ENCODE data around the gene SPN. TPM values are rescaled to one million over a fixed set of nuclear protein-coding genes. Genes with fewer than 3 reads are reported as not detected.
"Not testable (repeated sequence)": the region's sequence is repeated elsewhere in the genome, so short reads cannot be mapped to it uniquely, and the experiment has no call there.

Gene SPN
- total RNA-seq, 1 donor from 2014 or later, result 1.3 TPM

DNA sequence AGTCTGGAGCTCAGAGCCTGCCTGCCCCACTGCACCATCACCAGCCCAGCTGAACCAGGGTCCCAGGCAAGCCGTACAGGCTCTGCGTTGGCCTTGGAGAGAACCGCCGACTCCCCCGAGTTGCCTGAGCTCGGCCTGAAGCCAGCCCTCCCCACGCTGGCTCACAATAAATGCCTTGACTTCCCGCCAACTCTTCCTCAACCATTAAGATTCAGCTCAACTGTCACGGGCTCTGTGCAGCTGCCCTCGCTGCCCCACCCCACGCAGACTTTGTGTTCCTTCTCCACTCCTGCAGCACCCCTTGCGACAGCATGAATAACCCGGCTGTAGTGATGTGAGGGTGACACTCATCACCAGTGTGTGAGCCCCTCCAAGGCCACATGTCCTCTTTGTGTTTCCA lies 11.1 kb downstream of the SPN start:
- ATAC-seq (no peak), DNase-seq (ENCODE audit: low spot score) (no peak)

GRCh38 chr16:29675811-29676643 lies 13.0 kb downstream of the SPN start:
- DNase-seq (ENCODE audit: low spot score) (no peak), ATAC-seq (peak; percentile 45)

DNA sequence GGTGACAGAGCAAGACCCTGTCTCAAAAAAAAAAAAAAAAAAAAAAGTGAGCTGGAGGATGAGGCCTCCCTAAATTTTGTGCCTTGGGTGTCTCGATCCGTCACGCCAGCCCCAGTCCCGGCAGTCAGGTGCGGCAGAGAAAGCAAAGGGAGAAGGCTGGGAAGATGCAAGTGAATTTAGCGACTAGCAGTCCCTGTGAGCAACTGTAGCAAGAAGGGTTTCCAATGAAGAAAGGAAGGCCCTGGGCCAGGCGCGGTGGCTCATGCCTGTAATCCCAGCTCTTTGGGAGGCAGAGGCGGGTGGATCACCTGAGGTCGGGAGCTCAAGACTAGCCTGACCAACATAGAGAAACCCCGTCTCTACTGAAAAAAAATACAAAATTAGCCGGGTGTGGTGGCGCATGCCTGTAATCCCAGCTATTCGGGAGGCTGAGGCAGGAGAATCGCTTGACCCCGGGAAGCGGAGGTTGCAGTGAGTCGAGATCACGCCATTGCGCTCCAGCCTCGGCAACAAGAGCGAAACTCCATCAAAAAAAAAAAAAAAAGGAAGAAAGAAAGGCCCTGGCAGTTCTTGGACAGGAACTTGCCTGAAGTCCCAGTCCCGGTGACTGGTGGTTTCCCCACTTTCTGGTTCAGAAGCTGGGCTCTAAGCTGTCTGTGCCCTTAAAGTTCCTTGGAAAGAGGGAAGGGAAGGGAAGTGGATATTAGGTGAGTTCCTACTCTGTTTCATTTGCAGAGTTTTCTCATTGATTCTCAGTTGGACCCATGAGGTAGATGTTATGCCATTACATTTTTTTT lies 14.1 kb downstream of the SPN start:
- no peak for DNase-seq (ENCODE audit: low spot score)
- ATAC-seq, result no peak

GRCh38 chr16:29678691-29679267 lies 15.7 kb downstream of the SPN start, which contains the start of gene QPRT:
Gene QPRT (plus strand): TSS chr16:29679180. CDS start chr16:29679198, 18 bp downstream.
- peak; percentile 89 for ATAC-seq
- DNase-seq (ENCODE audit: low spot score), result peak; percentile 83

DNA sequence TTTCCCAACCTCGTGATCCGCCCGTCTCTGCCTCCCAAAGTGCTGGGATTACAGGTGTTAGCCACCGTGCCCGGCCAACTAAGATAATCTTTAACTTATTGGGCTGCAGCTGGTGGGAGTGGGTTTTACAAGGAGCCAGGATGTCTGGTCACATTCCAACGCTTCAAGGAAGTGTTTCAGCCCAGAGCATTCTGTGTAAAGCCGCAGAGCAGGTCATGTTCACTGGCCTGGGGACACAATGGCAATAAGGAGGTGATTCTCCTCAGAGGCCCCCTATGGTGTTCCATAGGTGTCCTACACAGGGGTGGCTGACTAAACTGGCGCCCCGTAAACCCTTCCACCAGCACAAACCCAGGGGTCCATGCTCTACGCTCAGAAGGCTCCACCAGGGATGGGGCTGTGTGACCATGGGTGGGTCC lies 17.1 kb downstream of the SPN start:
- ATAC-seq, result no peak
- DNase-seq (ENCODE audit: low spot score), result no peak

DNA sequence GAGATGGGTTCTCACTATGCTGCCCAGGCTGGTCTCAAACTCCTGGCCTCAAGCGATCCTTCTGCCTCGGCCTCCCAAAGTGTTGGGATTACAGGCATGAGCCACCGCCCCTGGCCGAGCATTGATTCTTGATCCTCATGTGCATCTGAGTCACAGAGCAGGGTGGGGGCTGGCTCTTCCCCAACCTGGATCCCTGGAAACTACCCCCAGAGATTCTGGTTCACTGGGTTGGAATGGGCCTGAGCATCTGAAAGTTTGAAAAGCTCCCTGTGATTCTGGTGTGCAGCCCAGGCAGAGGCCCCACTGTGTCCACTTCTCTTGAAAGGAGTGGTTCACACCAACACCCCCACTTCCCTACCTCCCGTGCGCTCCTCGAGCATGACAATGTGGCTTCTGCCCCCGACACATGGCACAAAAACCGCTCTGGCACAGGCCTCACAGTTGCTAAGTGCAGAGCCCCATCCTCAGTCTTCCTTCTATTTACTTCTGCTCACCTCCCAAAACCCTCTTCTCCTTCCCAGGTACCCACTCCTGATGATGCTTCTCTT lies 20.6 kb downstream of the SPN start:
- DNase-seq (ENCODE audit: low spot score) (no peak), ATAC-seq (no peak)

- DNase-seq (ENCODE audit: low spot score), result no peak
- ATAC-seq, result no peak
Measured at GRCh38 chr16:29684679-29685078, 21.6 kb downstream of the SPN start.

DNA sequence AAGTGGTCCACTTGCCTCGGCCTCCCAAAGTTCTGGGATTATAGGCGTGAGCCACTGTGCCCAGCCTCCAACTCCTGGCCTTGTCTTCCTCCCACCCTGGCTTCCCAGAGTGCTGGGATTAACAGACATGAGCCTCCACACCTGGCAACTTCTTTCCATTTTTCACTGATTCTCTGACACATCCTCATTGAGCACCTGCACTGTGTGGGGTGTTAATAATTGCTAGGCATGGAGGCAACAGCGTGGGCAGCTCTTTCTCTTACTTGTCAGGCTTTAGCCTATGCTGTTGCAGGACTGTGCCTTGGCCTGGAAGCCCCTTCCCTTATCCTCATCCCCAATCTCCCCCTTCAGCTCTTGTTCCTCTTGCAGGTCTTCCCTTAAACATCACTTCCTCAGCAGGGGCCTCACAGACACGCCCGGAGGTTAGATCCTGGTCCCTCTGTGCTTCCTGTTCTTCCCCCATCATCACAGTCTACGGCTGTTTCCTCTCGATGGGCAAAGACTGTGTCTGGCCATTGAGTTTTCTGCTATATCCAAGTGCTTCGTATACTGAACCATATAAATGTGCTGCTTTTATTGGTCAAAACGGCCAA lies 23.8 kb downstream of the SPN start:
- DNase-seq (ENCODE audit: low spot score), result no peak
- no peak for ATAC-seq

- no peak for DNase-seq (ENCODE audit: low spot score)
- ATAC-seq, result no peak
Measured at GRCh38 chr16:29687755-29688154, 24.7 kb downstream of the SPN start.

DNA sequence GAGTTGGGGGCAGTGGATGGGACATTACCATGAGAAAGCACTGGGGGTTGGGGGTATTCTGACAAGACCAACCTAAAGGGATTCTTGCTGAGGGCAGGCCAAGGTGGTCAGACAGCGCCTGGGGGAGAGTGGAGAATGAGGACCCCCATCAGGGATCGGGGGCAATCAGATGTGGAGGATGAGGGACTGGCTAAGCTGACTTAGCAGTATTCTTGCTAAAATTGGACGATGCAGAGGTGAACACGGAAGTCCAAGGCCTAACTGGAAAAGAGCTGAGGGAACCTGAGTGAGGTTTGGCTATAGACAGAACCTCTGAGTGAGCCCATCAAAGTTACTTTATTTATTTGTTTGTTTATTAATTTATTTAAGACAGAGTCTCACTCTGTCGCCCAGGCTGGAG lies 25.1 kb downstream of the SPN start:
- ATAC-seq, result no peak
- no peak for DNase-seq (ENCODE audit: low spot score)

DNA sequence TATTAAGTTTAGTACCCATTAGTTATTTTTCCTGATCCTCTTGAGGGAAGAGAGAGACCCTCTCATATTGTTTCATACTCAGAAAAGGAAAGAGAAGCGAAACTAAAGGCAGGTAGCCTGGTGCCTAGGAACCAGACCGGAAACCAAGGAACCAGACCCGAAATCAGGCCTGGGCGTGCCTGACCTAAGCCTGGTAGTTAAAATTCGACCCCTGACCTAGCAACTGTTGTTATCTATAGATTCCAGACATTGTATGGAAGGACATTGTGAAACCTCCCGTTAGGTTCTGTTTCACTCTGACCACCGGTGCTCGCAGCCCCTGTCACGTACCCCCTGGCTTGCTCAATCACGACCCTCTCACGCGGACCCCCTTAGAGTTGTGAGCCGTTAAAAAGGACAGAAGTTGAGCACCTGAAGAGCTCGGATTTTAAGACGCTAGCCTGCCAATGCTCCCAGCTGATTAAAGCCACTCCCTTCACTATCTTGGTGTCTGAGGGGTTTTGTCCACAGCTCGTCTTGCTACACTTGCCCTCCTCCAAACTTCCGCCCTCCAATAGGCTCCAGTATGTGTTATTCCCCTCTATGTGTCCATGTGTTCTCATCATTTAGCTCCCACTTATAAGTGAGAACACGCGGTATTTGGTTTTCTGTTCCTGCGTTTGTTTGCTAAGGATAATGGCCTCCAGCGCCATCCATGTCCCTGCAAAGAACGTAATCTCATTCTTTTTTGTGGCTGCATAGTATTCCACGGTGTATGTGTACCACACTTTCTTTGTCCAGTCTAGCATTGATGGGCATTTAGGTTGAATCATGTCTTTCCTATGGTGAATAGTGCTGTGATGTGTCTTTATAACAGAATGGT lies 26.7 kb downstream of the SPN start:
- ATAC-seq; DNase-seq (ENCODE audit: low spot score): not testable (repeated sequence)

DNA sequence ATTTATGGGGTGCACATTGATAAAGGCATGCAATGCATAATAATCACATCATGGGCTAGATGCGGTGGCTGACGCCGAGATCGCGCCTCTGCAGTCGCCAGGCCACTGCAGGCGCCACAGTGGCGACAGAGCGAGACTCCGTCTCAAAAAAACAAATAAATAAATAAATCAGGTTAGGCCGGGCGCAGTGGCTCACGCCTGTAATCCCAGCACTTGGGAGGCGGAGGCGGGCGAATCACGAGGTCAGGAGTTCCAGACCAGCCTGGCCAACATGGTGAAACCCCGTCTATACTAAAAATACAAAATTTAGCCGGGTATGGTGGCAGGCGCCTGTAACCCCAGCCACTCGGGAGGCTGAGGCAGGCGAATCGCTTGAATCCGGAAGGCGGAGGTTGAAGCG lies 29.6 kb downstream of the SPN start:
- not testable (repeated sequence) for DNase-seq (ENCODE audit: low spot score)

GRCh38 chr16:29694384-29695195 lies 31.5 kb downstream of the SPN start:
- peak; percentile 91 for ATAC-seq
- DNase-seq (ENCODE audit: low spot score), result peak; percentile 88

More for the DNA sequence above, 29.6 kb downstream of the SPN start:
- not testable (repeated sequence) for ATAC-seq

DNA sequence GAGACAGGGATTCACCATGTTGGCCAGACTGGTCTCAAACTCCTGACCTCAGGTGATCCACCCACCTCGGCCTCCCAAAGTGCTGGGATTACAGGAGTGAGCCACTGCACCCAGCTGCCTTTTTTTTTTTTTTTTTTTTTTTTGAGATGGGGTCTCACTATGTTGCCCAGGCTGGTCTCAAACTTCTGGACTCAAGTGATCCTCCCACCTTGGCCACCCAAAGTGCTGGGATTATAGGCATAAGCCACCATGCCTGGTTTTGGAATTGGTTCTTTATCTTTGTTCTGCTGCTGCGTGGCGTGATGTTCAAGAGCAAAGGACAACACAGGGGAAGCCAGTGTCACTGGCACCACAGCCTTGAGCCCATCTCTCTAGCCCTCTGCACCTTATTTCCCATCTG lies 32.6 kb downstream of the SPN start:
- not testable (repeated sequence) for ATAC-seq; DNase-seq (ENCODE audit: low spot score)

DNA sequence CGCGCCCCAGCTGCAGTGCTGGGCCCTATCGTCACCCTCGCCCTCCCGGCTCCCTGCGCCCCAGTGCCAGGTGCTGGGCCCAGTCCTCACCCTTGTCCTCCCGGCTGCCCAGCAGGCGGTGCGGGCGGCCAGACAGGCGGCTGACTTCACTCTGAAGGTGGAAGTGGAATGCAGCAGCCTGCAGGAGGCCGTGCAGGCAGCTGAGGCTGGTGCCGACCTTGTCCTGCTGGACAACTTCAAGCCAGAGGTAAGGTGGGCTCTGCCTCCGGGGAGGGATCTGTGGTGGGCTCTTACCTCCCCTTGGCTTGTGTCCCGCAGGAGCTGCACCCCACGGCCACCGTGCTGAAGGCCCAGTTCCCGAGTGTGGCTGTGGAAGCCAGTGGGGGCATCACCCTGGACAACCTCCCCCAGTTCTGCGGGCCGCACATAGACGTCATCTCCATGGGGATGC lies 33.9 kb downstream of the SPN start:
- no peak for DNase-seq (ENCODE audit: low spot score)
- no peak for ATAC-seq

DNA sequence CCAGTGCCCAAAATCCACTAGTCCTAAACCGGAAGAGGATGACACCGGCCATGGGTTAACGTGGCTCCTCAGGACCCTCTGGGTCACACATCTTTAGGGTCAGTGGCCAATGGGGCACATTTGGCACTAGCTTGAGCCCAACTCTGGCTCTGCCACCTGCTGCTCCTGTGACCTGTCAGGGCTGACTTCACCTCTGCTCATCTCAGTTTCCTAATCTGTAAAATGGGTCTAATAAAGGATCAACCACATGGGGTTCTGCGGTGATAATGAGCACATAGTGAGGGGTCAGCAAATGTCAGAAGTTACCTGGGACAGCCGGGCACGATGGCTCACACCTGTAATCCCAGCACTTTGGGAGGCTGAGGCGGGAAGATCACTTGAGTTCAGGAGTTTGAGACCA lies 34.3 kb downstream of the SPN start:
- ATAC-seq (no peak), DNase-seq (ENCODE audit: low spot score) (no peak)

DNA sequence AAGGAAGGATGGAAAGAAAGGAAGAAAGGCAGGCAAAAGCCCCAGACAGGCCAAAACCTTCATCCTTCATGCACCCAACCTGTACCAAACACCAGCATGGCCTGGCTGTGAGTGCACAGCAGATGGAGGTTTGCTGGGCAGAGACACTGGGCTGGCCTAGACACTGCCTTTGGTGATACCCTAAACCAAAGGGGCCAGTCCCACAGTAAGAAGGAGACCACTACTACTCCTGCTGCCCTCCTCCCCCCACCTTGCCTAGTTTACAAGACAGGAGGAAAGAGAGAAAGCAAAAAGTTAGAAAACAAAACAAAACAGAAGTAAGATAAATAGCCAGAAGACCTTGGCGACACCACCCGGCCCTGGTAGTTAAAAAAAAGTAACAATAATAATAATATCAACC lies 35.0 kb downstream of the SPN start:
- DNase-seq (ENCODE audit: low spot score), result no peak
- ATAC-seq, result no peak

DNA sequence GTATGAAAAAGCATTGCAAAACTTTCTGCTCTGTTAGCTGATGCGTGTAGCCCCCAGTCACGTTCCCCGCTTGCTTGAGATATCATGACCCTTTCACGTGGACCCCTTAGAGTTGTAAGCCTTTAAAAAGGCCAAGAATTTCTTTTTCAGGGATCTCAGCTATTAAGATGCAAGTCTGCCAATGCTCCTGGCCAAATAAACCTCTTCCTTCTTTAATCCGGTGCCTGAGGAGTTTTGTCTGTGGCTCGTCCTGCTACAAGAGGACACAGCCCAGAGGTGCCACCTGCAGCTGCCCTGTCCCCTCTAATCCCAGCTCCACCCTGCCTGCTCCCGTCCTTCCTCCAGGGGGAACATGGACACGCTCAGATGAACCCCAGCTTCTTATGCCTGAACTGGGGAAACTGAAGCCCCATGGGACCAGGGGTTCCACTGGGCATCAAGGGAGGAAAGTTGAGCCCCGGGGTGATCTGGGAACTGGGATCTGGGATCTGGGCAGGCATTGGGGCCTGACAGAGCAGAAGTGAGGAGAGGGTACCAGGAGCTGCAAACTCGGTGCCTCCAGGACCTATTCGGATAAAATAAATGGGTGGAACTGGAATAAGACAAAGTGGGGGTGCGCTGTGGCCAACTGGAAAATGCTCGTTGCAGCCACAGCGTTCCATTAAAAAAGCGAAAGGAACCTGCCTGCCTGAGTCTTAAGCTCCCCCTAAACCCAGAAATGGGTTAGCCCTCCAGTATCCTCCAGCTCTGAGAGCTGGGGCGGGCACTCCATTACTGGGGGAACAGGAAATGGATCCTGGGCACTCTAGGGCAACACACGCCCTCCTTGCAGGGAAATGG lies 35.7 kb downstream of the SPN start:
- ATAC-seq (no peak), DNase-seq (ENCODE audit: low spot score) (no peak)
